Left ventricle myocardium inferior (tissue), 1 donor: ENCODE results near the gene ARHGAP32. TPM values are rescaled to one million over a fixed set of nuclear protein-coding genes. Genes with fewer than 3 reads are reported as not detected.

Source experiments
- DNase-seq: peaks from one replicate; pipeline ENCODE4 v3.0.0-alpha.2; 2020
- H3K27ac ChIP-seq: fragments of 200-600 bp; replicated peaks from 2 replicates; pipeline ENCODE4 v1.8.0; 2021
- H3K27me3 ChIP-seq: fragments of 200-600 bp; 2 replicates; pipeline ENCODE4 v1.8.0; 2021; ENCODE audit warnings: low read depth
- H3K36me3 ChIP-seq: fragments of 200-600 bp; 2 replicates; pipeline ENCODE4 v1.8.0; 2021
- H3K4me1 ChIP-seq: fragments of 200-600 bp; 2 replicates; pipeline ENCODE4 v1.8.0; 2021
- H3K4me3 ChIP-seq: fragments of 200-600 bp; 2 replicates; pipeline ENCODE4 v1.8.0; 2021; ENCODE audit warnings: mild to moderate bottlenecking, moderate library complexity
- H3K9me3 ChIP-seq: fragments of 200-600 bp; replicated peaks from 2 replicates; pipeline ENCODE4 v1.8.0; 2021
- intact Hi-C: fragments of 100-400 bp; cut with micrococcal nuclease; formaldehyde crosslinking; loops from one replicate; pipeline ENCODE4 v1.11.0; 2022
- total RNA-seq: library from RNA; stranded (reverse); fragmentation: NEBNext Ultra II Directional; extraction: Animal tissue kit (Norgen Biotek cat#: 25700); gene quantifications from one replicate; pipeline ENCODE4 v1.2.1, GENCODE V29; 2021
- TF ChIP-seq, protein P1 (sequence below): fragments of 200-600 bp; IDR thresholded peaks from 2 replicates; pipeline ENCODE4 v1.8.0; 2021; ENCODE audit warnings: antibody characterized with exemption, mild to moderate bottlenecking, borderline replicate concordance
- donor health status: DM: no; HTN: yes; CAD: no; lungs with severe emphysema.

ARHGAP32 gene
- total RNA-seq, 1 donor from 2014 or later, result 5.3 TPM

DNA sequence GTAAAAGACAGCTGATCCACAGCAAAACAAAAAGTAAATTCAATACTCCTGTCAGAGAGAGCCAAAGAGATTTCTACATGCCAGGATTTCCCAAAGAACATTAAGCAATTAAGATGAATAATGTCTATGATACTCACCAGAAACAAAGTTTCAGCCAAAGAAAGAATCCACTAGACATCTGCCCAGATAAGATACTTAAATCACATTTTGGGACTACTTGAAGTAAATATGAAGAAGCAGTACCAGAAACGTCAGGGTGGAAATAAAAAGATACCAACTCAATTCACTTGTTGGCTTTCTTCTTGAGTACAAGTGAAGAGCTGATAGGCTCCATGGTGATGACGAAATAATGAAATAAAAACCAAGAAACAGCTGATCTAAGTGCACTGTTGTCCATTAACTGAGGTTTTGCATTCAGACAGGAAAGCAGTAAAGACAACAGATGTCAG lies 31.6 kb upstream of the ARHGAP32 start:
- TF ChIP-seq, protein P1, sequence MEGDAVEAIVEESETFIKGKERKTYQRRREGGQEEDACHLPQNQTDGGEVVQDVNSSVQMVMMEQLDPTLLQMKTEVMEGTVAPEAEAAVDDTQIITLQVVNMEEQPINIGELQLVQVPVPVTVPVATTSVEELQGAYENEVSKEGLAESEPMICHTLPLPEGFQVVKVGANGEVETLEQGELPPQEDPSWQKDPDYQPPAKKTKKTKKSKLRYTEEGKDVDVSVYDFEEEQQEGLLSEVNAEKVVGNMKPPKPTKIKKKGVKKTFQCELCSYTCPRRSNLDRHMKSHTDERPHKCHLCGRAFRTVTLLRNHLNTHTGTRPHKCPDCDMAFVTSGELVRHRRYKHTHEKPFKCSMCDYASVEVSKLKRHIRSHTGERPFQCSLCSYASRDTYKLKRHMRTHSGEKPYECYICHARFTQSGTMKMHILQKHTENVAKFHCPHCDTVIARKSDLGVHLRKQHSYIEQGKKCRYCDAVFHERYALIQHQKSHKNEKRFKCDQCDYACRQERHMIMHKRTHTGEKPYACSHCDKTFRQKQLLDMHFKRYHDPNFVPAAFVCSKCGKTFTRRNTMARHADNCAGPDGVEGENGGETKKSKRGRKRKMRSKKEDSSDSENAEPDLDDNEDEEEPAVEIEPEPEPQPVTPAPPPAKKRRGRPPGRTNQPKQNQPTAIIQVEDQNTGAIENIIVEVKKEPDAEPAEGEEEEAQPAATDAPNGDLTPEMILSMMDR, result no peak
- peak overlapping the region; percentile 5 for H3K27ac ChIP-seq
- H3K27me3 ChIP-seq, result no peaks in the 10 kb centered on the region
- H3K9me3 ChIP-seq, result peaks cover 35% of the 10 kb centered on the region
- H3K36me3 ChIP-seq, result no peaks in the 10 kb centered on the region
- no peak for DNase-seq
- intact Hi-C loops, result no loop called here
- peaks cover 9% of the 10 kb centered on the region for H3K4me1 ChIP-seq
- H3K4me3 ChIP-seq, result no peak overlapping the region

DNA sequence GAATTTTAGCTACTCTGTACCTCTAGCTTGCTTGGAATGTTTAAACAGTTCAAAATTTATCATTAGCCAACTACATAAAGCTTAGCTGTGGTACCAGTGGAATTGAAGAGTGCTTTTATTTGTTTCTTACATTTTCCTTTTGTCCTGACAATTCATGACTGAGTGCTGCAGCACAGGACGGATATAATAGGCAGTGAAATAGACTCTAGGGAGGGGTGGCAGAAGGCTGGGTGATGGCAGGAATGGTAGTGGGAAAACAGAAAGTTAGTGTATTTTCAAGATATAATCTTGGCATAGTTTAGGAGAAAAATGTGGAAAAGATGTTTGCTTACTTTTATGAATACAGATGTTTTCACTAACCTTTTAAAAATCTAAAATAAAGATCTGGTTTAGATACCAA lies 31.1 kb upstream of the ARHGAP32 start:
- peaks cover 33% of the 10 kb centered on the region for H3K9me3 ChIP-seq
- no peak for DNase-seq
- no peak overlapping the region for H3K4me3 ChIP-seq
- intact Hi-C loops, result no loop called here
- TF ChIP-seq, protein P1, result no peak
- no peaks in the 10 kb centered on the region for H3K36me3 ChIP-seq
- peaks cover 9% of the 10 kb centered on the region for H3K4me1 ChIP-seq
- no peaks in the 10 kb centered on the region for H3K27me3 ChIP-seq
- H3K27ac ChIP-seq, result peak overlapping the region; percentile 28

DNA sequence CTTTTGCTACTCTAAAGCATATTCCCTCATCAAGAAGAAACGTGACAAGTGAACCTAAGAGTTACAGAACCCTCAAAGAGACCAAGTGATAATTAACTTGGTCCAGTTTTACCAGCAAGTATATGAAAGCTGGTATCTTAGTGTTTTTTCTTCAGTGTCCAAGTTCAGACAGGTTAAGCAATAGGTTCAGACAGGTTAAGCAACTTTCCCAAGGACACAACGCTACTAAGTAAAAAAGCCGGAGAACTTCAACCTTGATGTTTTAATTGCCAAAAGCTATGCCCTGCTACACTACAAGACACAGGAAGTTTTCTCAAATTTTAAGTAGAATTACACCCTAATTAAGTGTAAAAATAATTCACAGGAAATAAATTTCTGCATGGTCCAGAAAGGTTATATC lies 30.0 kb upstream of the ARHGAP32 start:
- TF ChIP-seq, protein P1, result no peak
- Histone ChIP-seq H3K9me3 (peaks cover 23% of the 10 kb centered on the region), H3K36me3 (no peaks in the 10 kb centered on the region), H3K27me3 (no peaks in the 10 kb centered on the region), H3K4me3 (no peak overlapping the region), H3K4me1 (peaks cover 9% of the 10 kb centered on the region), H3K27ac (no peak overlapping the region)
- no peak for DNase-seq
- intact Hi-C loops, result no loop called here

DNA sequence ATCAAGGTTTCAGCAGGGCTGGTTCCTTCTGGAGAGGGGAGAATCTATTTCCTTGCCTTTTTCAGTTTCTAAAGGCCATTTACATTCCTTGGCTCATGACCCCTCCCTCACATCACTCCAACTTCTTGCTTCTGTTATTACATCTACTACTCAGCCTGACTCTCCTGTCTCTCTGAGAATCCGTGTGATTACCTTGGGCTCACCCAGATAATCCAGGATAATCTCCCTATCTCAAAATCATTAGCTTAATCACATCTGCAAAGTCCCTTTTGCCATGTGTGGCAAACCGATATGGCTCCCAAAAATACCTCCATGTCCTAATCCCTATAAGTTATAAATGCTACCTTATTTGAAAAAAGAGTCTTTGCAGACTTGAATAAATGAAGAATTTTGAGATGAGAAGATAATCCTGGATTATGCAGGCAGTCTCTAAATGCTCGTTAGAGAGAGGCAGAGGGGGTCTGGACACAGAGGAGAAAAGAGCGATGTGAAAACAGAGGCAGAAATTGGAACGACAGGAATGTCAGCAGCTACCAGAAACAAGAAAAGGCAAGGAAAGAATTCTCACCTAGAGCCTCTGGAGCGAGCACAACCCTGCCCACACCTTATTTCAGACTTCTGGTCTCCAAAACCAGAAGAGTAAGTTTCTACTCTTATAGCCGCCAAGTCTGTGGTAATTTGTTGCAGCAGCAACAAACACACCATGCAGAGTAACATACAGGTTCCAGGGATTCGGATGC lies 23.6 kb upstream of the ARHGAP32 start:
- H3K36me3 ChIP-seq, result no peaks in the 10 kb centered on the region
- TF ChIP-seq, protein P1, result no peak
- H3K27ac ChIP-seq, result no peak overlapping the region
- intact Hi-C loops, result no loop called here
- no peak overlapping the region for H3K4me3 ChIP-seq
- no peaks in the 10 kb centered on the region for H3K27me3 ChIP-seq
- H3K9me3 ChIP-seq, result no peaks in the 10 kb centered on the region
- no peak for DNase-seq
- peaks cover 3% of the 10 kb centered on the region for H3K4me1 ChIP-seq

DNA sequence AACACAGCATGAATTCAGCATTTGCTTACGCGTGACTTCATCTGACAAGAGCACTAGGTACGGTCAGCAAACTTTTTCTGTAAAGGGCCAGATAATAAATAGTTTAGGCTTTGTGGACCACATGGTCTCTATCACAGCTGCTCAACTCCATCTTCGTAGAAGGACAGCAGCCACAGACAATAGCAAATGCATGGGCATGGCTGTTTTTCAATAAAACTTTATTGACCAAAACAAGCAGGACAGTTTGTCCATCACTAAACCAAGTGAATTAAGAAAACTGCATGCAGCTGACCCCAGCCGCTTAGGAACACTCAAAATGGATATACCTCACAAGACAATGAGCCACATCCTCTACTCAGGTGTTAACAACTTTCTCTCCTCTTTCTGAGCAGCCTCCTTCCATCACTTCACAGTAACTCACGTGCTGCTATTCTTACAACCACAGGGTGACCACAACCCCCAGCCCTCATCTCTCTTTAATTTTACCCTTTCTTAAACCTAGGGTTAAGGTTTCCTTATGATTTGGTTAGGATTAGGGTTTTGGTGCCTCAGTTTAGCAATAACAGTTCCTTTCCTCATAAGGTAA lies 22.7 kb upstream of the ARHGAP32 start:
- TF ChIP-seq, protein P1, result no peak
- no peaks in the 10 kb centered on the region for H3K9me3 ChIP-seq
- intact Hi-C loops, result no loop called here
- peaks cover 6% of the 10 kb centered on the region for H3K4me1 ChIP-seq
- no peak for DNase-seq
- no peak overlapping the region for H3K4me3 ChIP-seq
- H3K36me3 ChIP-seq, result no peaks in the 10 kb centered on the region
- H3K27me3 ChIP-seq, result no peaks in the 10 kb centered on the region
- no peak overlapping the region for H3K27ac ChIP-seq
